G401 (cell line): ENCODE results near the gene PDGFB. TPM values are rescaled to one million over a fixed set of nuclear protein-coding genes. Genes with fewer than 3 reads are reported as not detected.

Experiments
- total RNA-seq: library from RNA; depleted of rRNA; stranded (reverse); fragments of >200 nt; shearing (Covaris generic); gene quantifications from 2 replicates; pipeline ENCODE4 v1.2.3, GENCODE V29; 2014; rRNA removed

The PDGFB gene
- total RNA-seq, 1 experiment from 2014 or later: 17.1 TPM

Other genes starting within 250 kb of the PDGFB start
- 1.7 and 2.9 TPM in 2 replicates for gene APOBEC3C, start 230.7 kb downstream of the PDGFB start, total RNA-seq
- gene APOBEC3D, start 223.9 kb downstream of the PDGFB start, total RNA-seq: 0.54 TPM in 1 of 2 replicates, not detected in the other
- 4.7 and 9.7 TPM in 2 replicates for gene APOBEC3F, start 204.1 kb downstream of the PDGFB start, total RNA-seq
- gene APOBEC3G, start 167.7 kb downstream of the PDGFB start, total RNA-seq: 2.9 and 5.6 TPM in 2 replicates
- gene APOBEC3H, start 147.7 kb downstream of the PDGFB start, total RNA-seq: 2.1 and 5.2 TPM in 2 replicates
- 7.9 and 9.6 TPM in 2 replicates for gene CBX7, start 92.3 kb downstream of the PDGFB start, total RNA-seq
- 6,349 and 7,167 TPM in 2 replicates for gene RPL3, start 74.6 kb upstream of the PDGFB start, total RNA-seq
- 48.0 and 67.0 TPM in 2 replicates for gene SYNGR1, start 105.0 kb upstream of the PDGFB start, total RNA-seq
- 35.1 and 38.2 TPM in 2 replicates for gene TAB1, start 154.8 kb upstream of the PDGFB start, total RNA-seq
- gene MGAT3, start 212.0 kb upstream of the PDGFB start, total RNA-seq: 13.8 and 18.6 TPM in 2 replicates